Parathyroid adenoma (tissue), 2 donors: ENCODE results near the gene CDR2.

Experiments used
- H2AFZ ChIP-seq: fragments of 300-600 bp; sonication (generic); one replicate; pipeline ENCODE4 v1.7.0; 2017; ENCODE audit warnings: antibody characterized with exemption, mild to moderate bottlenecking
- H3K27ac ChIP-seq: fragments of 300-600 bp; sonication (generic); one replicate; pipeline ENCODE4 v1.7.0; 2017
- H3K27me3 ChIP-seq: fragments of 300-600 bp; sonication (generic); one replicate; pipeline ENCODE4 v1.7.0; 2017; ENCODE audit warnings: low read length; ENCODE audit not compliant: control insufficient read depth, insufficient read depth
- H3K36me3 ChIP-seq: fragments of 300-600 bp; sonication (generic); one replicate; pipeline ENCODE4 v1.7.0; 2017; ENCODE audit warnings: low read length; ENCODE audit not compliant: control insufficient read depth, insufficient read depth
- H3K4me1 ChIP-seq: fragments of 300-600 bp; sonication (generic); one replicate; pipeline ENCODE4 v1.7.0; 2017; ENCODE audit warnings: control low read depth
- H3K4me2 ChIP-seq: fragments of 300-600 bp; sonication (generic); one replicate; pipeline ENCODE4 v1.7.0; 2017; ENCODE audit warnings: low read length
- H3K4me3 ChIP-seq: fragments of 300-600 bp; sonication (generic); one replicate; pipeline ENCODE4 v1.7.0; 2017; ENCODE audit warnings: low read depth, low read length
- H3K79me2 ChIP-seq: fragments of 300-600 bp; sonication (generic); one replicate; pipeline ENCODE4 v1.7.0; 2017; ENCODE audit warnings: control low read depth
- H3K9ac ChIP-seq: fragments of 300-600 bp; sonication (generic); one replicate; pipeline ENCODE4 v1.7.0; 2017; ENCODE audit warnings: mild to moderate bottlenecking
- H3K9me3 ChIP-seq: fragments of 300-600 bp; sonication (generic); one replicate; pipeline ENCODE4 v1.7.0; 2017; ENCODE audit warnings: low read length; ENCODE audit not compliant: control insufficient read depth
- CTCF ChIP-seq: fragments of 300-600 bp; sonication (generic); IDR thresholded peaks from one replicate; pipeline ENCODE4 v1.7.0; 2017; ENCODE audit warnings: antibody characterized with exemption, mild to moderate bottlenecking
- donor health status: primary hyperparathyroidism.

The CDR2 gene

GRCh38 chr16:22314661-22315626, 59.5 kb downstream of the CDR2 start:
- H3K4me3 ChIP-seq, result no peak overlapping the region
- H3K27me3 ChIP-seq, result no peaks in the 10 kb centered on the region
- H3K4me1 ChIP-seq, result no peaks in the 10 kb centered on the region
- H3K79me2 ChIP-seq, result peaks cover 4% of the 10 kb centered on the region
- no peak overlapping the region for H2AFZ ChIP-seq
- H3K9ac ChIP-seq, result no peak overlapping the region
- H3K27ac ChIP-seq, result no peak overlapping the region
- TF ChIP-seq CTCF, result no peak
- H3K9me3 ChIP-seq, result no peaks in the 10 kb centered on the region
- H3K4me2 ChIP-seq, result no peak overlapping the region
- no peaks in the 10 kb centered on the region for H3K36me3 ChIP-seq

- Histone ChIP-seq H2AFZ (no peak overlapping the region), H3K4me1 (no peaks in the 10 kb centered on the region), H3K4me3 (no peak overlapping the region), H3K36me3 (no peaks in the 10 kb centered on the region), H3K4me2 (no peak overlapping the region), H3K9me3 (no peaks in the 10 kb centered on the region), H3K27ac (no peak overlapping the region), H3K27me3 (no peaks in the 10 kb centered on the region), H3K79me2 (peaks cover 4% of the 10 kb centered on the region), H3K9ac (no peak overlapping the region)
- no peak for TF ChIP-seq CTCF
Observed at GRCh38 chr16:22313876-22314470, 60.4 kb downstream of the CDR2 start.

- peaks cover 8% of the 10 kb centered on the region for H3K79me2 ChIP-seq
- no peaks in the 10 kb centered on the region for H3K4me1 ChIP-seq
- no peaks in the 10 kb centered on the region for H3K27me3 ChIP-seq
- H3K27ac ChIP-seq, result no peak overlapping the region
- H3K4me2 ChIP-seq, result no peak overlapping the region
- no peak for TF ChIP-seq CTCF
- no peaks in the 10 kb centered on the region for H3K9me3 ChIP-seq
- H3K4me3 ChIP-seq, result no peak overlapping the region
- H3K9ac ChIP-seq, result no peak overlapping the region
- H2AFZ ChIP-seq, result no peak overlapping the region
- H3K36me3 ChIP-seq, result no peaks in the 10 kb centered on the region
Observed at GRCh38 chr16:22312897-22313781, 61.3 kb downstream of the CDR2 start.

GRCh38 chr16:22311520-22311919, 62.9 kb downstream of the CDR2 start:
- H3K4me3 ChIP-seq, result no peak overlapping the region
- no peak overlapping the region for H3K9ac ChIP-seq
- H3K27ac ChIP-seq, result no peak overlapping the region
- H3K27me3 ChIP-seq, result no peaks in the 10 kb centered on the region
- no peak for TF ChIP-seq CTCF
- H2AFZ ChIP-seq, result no peak overlapping the region
- H3K79me2 ChIP-seq, result peaks cover 15% of the 10 kb centered on the region
- no peaks in the 10 kb centered on the region for H3K36me3 ChIP-seq
- no peak overlapping the region for H3K4me2 ChIP-seq
- H3K4me1 ChIP-seq, result no peaks in the 10 kb centered on the region
- H3K9me3 ChIP-seq, result no peaks in the 10 kb centered on the region
